ENCODE results near the gene LYPD6.
A peak's percentile ranks its signal among the peaks of the same experiment; 100 is the strongest.

The LYPD6 gene

GRCh38 chr2:149331023-149331400 is 625 bp downstream of the LYPD6 start (continued):
- TF ChIP-seq PRDM4 (tag by site-specific recombination; IDR thresholded peaks at IDR 0.05) (no peak), ATF2 (tag by site-specific recombination; IDR thresholded peaks at IDR 0.05; ENCODE audit: low read depth) (no peak), ZNF202 (tag by site-specific recombination; IDR thresholded peaks at IDR 0.05; ENCODE audit: borderline replicate concordance) (no peak), GLIS2 (tag by site-specific recombination; IDR thresholded peaks at IDR 0.05) (peak; percentile 76), ZNF16 (tag by site-specific recombination; IDR thresholded peaks at IDR 0.05; ENCODE audit: low read depth) (no peak)

GRCh38 chr2:149332364-149332763 is 2.0 kb downstream of the LYPD6 start:
- ChIA-PET CTCF (interaction anchor here (1.2 to 3.2 kb wide), 3 partner anchors 229 to 315 kb away, joined by 4 to 8 read pairs (median 7); no protein-coding TSS in a partner anchor), POLR2A (no interaction called here)
- no peaks in the 10 kb centered on the region for H3K36me3 ChIP-seq (ENCODE audit: control insufficient read depth in 2 of 2, insufficient read depth in 1 of 2, low read length in 2 of 2)
- H3K4me1 ChIP-seq (ENCODE audit: control insufficient read depth, insufficient read depth, low read length), result peaks cover 4% of the 10 kb centered on the region; the same call in 1 of the 2 replicates
- H3K27ac ChIP-seq (ENCODE audit: extremely low read depth, low read depth, low read length), result no peak overlapping the region
- no peaks in the 10 kb centered on the region for H3K9me3 ChIP-seq (ENCODE audit: control insufficient read depth, insufficient read depth, low read depth, low read length)
- no peak overlapping the region for H3K4me3 ChIP-seq (ENCODE audit: low read depth, low read length)
- TF ChIP-seq ZNF777 (tag by site-specific recombination; IDR thresholded peaks at IDR 0.05; ENCODE audit: borderline replicate concordance) (no peak), KLF17 (tag by site-specific recombination; IDR thresholded peaks at IDR 0.05) (no peak), ZNF521 (tag by site-specific recombination; IDR thresholded peaks at IDR 0.05) (no peak), ZNF184 (tag by site-specific recombination; IDR thresholded peaks at IDR 0.05) (no peak), MZF1 (tag by site-specific recombination; IDR thresholded peaks at IDR 0.05; ENCODE audit: borderline replicate concordance) (no peak), MYNN (tag by site-specific recombination; IDR thresholded peaks at IDR 0.05; ENCODE audit: borderline replicate concordance) (no peak), ZNF280D (tag by site-specific recombination; IDR thresholded peaks at IDR 0.05) (no peak), YY2 (tag by site-specific recombination; IDR thresholded peaks at IDR 0.05) (no peak), ZNF37A (tag by site-specific recombination; IDR thresholded peaks at IDR 0.05) (no peak), BCL6B (tag by site-specific recombination; IDR thresholded peaks at IDR 0.05) (no peak), ZNF16 (tag by site-specific recombination; IDR thresholded peaks at IDR 0.05; ENCODE audit: low read depth) (no peak), ZNF664 (tag by site-specific recombination; IDR thresholded peaks at IDR 0.05) (no peak), AEBP2 (tag by site-specific recombination; IDR thresholded peaks at IDR 0.05; ENCODE audit: borderline replicate concordance) (no peak), ATF2 (tag by site-specific recombination; IDR thresholded peaks at IDR 0.05; ENCODE audit: low read depth) (no peak), ZSCAN18 (tag by site-specific recombination; IDR thresholded peaks at IDR 0.05) (no peak), ZNF221 (tag by site-specific recombination; IDR thresholded peaks at IDR 0.05; ENCODE audit: borderline replicate concordance) (no peak), ZBTB17 (tag by site-specific recombination; IDR thresholded peaks at IDR 0.05) (no peak)
